ENCODE measurements around the gene MMP15. TPM values are rescaled to one million over a fixed set of nuclear protein-coding genes. Genes with fewer than 3 reads are reported as not detected.

The MMP15 gene
- total and polyA plus RNA-seq, 4 donors: 19.5 to 44.5 (median 29.4) TPM

GRCh38 chr16:57984443-57985203, 40.9 kb upstream of the MMP15 start:
- Histone ChIP-seq H3K9me3 (ENCODE audit: control insufficient read depth in 4 of 4, insufficient read depth in 3 of 4, low read length in 3 of 4) (no peaks in the 10 kb centered on the region), H3K4me3 (peak overlapping the region; percentile 44), H3K27ac (ENCODE audit: low read depth in 1 of 2, low read length in 1 of 2) (peak overlapping the region in 1 of 2 donors; percentile 55), H3K36me3 (ENCODE audit: control insufficient read depth in 4 of 4, insufficient read depth in 4 of 4, low read length in 4 of 4) (no peaks in the 10 kb centered on the region), H3K4me1 (ENCODE audit: control insufficient read depth in 5 of 5, insufficient read depth in 5 of 5, low read length in 5 of 5) (peaks cover 0 to 10% (median 0%) of the 10 kb centered on the region in 5 donors), H3K27me3 (ENCODE audit: control insufficient read depth in 3 of 3, insufficient read depth in 3 of 3, low read length in 2 of 3) (peaks cover 0 to 17% (median 5%) of the 10 kb centered on the region in 3 donors), H3K9ac (ENCODE audit: insufficient read depth in 1 of 2, low read length in 2 of 2) (no peak overlapping the region)
- DNase-seq (peak; percentile 83 to 92 (median 92)), ATAC-seq (ENCODE audit: insufficient read depth, low FRiP score) (peak; percentile 92)
- no peak for TF ChIP-seq CTCF (IDR thresholded peaks at IDR 0.05; ENCODE audit: control extremely low read depth, extremely low read depth)
- 10% methylated on average over 63 to 64 of the region's 64 CpGs for WGBS, 2 donors

- peak overlapping the region; percentile 44 for H3K4me3 ChIP-seq
- ATAC-seq (ENCODE audit: insufficient read depth, low FRiP score) (peak; percentile 5), DNase-seq (peak; percentile 20 to 44 (median 42))
- H3K9me3 ChIP-seq (ENCODE audit: control insufficient read depth in 4 of 4, insufficient read depth in 3 of 4, low read length in 3 of 4): no peaks in the 10 kb centered on the region
- WGBS, 2 donors: 21 to 23% methylated on average over 61 to 62 of the region's 62 CpGs
- H3K9ac ChIP-seq (ENCODE audit: insufficient read depth in 1 of 2, low read length in 2 of 2): no peak overlapping the region
- peak overlapping the region in 1 of 2 donors; percentile 37 for H3K27ac ChIP-seq (ENCODE audit: low read depth in 1 of 2, low read length in 1 of 2)
- H3K36me3 ChIP-seq (ENCODE audit: control insufficient read depth in 4 of 4, insufficient read depth in 4 of 4, low read length in 4 of 4): no peaks in the 10 kb centered on the region
- H3K27me3 ChIP-seq (ENCODE audit: control insufficient read depth in 3 of 3, insufficient read depth in 3 of 3, low read length in 2 of 3): peaks cover 0 to 17% (median 5%) of the 10 kb centered on the region in 3 donors
- TF ChIP-seq CTCF (IDR thresholded peaks at IDR 0.05; ENCODE audit: control extremely low read depth, extremely low read depth): no peak
- H3K4me1 ChIP-seq (ENCODE audit: control insufficient read depth in 5 of 5, insufficient read depth in 5 of 5, low read length in 5 of 5): peaks cover 0 to 10% (median 0%) of the 10 kb centered on the region in 5 donors
Measured at GRCh38 chr16:57985204-57986181, 40.1 kb upstream of the MMP15 start.

- TF ChIP-seq CTCF (IDR thresholded peaks at IDR 0.05; ENCODE audit: control extremely low read depth, extremely low read depth): no peak
- DNase-seq (peak in 2 of 3 donors; percentile 16 to 32), ATAC-seq (ENCODE audit: insufficient read depth, low FRiP score) (no peak)
- H3K27ac ChIP-seq (ENCODE audit: low read depth in 1 of 2, low read length in 1 of 2): peak overlapping the region in 1 of 2 donors; percentile 37
- no peaks in the 10 kb centered on the region for H3K36me3 ChIP-seq (ENCODE audit: control insufficient read depth in 4 of 4, insufficient read depth in 4 of 4, low read length in 4 of 4)
- peaks cover 0 to 17% (median 5%) of the 10 kb centered on the region in 3 donors for H3K27me3 ChIP-seq (ENCODE audit: control insufficient read depth in 3 of 3, insufficient read depth in 3 of 3, low read length in 2 of 3)
- H3K4me3 ChIP-seq: no peak overlapping the region
- WGBS, 2 donors: 56 to 72% methylated on average over 9 of the region's 9 CpGs
- H3K4me1 ChIP-seq (ENCODE audit: control insufficient read depth in 5 of 5, insufficient read depth in 5 of 5, low read length in 5 of 5): peaks cover 0 to 9% (median 0%) of the 10 kb centered on the region in 5 donors
- no peaks in the 10 kb centered on the region for H3K9me3 ChIP-seq (ENCODE audit: control insufficient read depth in 4 of 4, insufficient read depth in 3 of 4, low read length in 3 of 4)
- H3K9ac ChIP-seq (ENCODE audit: insufficient read depth in 1 of 2, low read length in 2 of 2): no peak overlapping the region
Measured at GRCh38 chr16:57986196-57986595, 39.4 kb upstream of the MMP15 start.

All from lung (tissue), 12 donors.